H54 (cell line): ENCODE measurements around the gene A4GNT.

Experiments
- DNase-seq: peaks from one replicate; pipeline ENCODE4 v3.0.0; 2011; ENCODE audit warnings: low spot score, mixed read lengths; ENCODE audit not compliant: insufficient read length
- FAIRE-seq: peaks from 3 replicates; lab custom pipeline; 2011; peaks lifted over from hg19 to GRCh38; lab: Jason Lieb, UNC
- POLR2A ChIP-seq: IDR thresholded peaks from 2 replicates; pipeline ENCODE4 v1.6.1; 2011; ENCODE audit warnings: low read depth, mild to moderate bottlenecking, low read length

A4GNT gene

DNA sequence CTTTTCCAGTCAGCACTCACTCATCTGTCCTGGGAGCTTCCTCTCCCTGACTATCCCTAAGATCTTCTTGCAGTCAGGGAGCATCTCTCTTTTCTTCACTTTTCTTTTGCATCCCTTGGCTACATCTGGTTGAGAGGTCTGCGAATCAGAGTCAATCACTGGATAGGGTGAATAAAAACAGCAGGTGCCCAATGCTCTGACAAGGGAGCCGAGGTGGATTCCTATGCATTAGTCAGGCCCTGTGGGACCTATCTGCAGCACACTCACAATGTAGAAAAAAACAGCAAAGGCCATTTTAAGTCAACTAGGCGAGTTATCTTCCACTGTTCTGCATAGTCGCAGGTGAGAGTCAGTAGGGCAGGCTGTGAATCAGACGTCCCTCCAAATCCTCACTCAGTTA is 52.3 kb downstream of the A4GNT start:
- no peak for FAIRE-seq
- no peak for TF ChIP-seq POLR2A

DNA sequence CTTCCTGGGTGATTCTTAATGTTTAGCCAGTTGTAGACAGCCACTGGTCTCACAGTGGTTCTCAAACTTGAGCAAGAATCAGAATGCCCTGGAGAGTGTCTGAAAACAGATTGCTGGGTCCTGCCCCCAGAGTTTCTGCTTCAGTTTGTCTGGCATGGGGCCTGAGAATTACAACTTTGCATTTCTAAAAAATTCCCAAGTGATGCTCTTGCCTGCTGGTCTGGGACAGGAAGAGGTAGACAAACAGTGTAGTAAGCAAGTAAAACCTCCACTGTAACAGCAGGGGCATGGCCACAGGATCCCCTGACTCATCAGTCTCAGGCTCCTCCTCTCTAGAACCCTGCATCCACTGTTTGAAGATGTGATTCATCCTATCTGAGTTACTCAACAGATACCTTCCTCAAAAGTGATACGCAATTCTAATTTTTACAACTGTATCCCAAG is 53.3 kb downstream of the A4GNT start:
- DNase-seq = peak; percentile 78
- FAIRE-seq = peak; percentile 94
- no peak for TF ChIP-seq POLR2A

More for the DNA sequence above, 52.3 kb downstream of the A4GNT start:
- no peak for DNase-seq

GRCh38 chr3:138078096-138078495 is 54.1 kb downstream of the A4GNT start:
- no peak for TF ChIP-seq POLR2A
- no peak for FAIRE-seq
- DNase-seq = no peak
